ENCODE data around the gene ESRP2. TPM values are rescaled to one million over a fixed set of nuclear protein-coding genes. Genes with fewer than 3 reads are reported as not detected.

The ESRP2 gene
- total and polyA plus RNA-seq, 8 donors, result 20.1 to 45.5 (median 35.0) TPM

DNA sequence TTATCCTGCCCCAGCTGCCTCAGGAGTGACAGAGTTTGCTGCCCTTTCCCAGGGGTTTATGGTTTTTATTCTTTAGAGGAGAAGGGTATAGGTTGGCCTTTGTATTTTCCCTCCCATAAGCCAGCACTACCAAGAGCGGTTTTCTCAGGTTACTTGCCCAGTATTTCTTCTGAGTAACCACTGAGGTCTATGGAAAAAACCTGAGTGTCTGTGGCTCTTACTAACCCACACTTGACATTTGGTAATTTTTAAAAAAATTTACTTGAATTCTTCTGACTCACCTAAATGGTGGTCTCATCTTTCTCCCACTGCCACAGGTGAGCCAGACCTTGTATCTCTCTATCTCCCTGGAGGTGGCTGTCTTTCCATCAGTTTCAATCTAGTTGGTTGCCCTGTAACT is 34.4 kb upstream of the ESRP2 start:
- Histone ChIP-seq H3K4me3 (no peak overlapping the region), H3K36me3 (no peaks in the 10 kb centered on the region), H3K27ac (no peak overlapping the region), H3K27me3 (no peaks in the 10 kb centered on the region), H3K9me3 (no peaks in the 10 kb centered on the region), H3K4me1 (peaks cover 0 to 12% (median under 1%) of the 10 kb centered on the region in 3 donors)
- no peak for DNase-seq
- intact Hi-C loops (cut with DNase I), result no loop called here
- FAIRE-seq, result no peak
- WGBS, 2 donors, result 0% methylated on average over 1 of the region's 1 CpG
- TF ChIP-seq, protein P1, sequence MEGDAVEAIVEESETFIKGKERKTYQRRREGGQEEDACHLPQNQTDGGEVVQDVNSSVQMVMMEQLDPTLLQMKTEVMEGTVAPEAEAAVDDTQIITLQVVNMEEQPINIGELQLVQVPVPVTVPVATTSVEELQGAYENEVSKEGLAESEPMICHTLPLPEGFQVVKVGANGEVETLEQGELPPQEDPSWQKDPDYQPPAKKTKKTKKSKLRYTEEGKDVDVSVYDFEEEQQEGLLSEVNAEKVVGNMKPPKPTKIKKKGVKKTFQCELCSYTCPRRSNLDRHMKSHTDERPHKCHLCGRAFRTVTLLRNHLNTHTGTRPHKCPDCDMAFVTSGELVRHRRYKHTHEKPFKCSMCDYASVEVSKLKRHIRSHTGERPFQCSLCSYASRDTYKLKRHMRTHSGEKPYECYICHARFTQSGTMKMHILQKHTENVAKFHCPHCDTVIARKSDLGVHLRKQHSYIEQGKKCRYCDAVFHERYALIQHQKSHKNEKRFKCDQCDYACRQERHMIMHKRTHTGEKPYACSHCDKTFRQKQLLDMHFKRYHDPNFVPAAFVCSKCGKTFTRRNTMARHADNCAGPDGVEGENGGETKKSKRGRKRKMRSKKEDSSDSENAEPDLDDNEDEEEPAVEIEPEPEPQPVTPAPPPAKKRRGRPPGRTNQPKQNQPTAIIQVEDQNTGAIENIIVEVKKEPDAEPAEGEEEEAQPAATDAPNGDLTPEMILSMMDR (IDR thresholded peaks at IDR 0.05), result no peak
- ATAC-seq, result no peak

DNA sequence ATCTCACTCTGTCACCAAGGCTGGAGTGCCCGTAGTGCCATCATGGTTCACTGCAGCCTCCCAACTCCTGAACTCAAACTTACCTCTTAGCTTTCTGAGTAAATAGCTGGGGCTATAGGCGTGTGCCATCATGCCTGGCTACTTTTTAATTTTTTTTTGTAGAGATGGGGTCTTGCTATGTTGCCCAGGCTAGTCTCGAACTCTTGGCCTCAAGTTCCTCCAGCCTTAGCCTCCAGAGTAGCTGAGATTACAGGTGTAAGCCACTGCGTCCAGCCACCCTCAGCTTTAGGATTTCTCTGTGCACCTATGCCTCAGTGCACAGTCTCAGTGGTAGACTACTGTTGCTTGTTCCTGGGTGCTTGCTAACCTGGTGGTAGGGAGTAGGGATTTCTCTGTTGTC is 33.9 kb upstream of the ESRP2 start:
- Histone ChIP-seq H3K4me1 (peaks cover 0 to 13% (median 4%) of the 10 kb centered on the region in 3 donors), H3K4me3 (no peak overlapping the region), H3K27me3 (no peaks in the 10 kb centered on the region), H3K36me3 (no peaks in the 10 kb centered on the region), H3K27ac (no peak overlapping the region), H3K9me3 (no peaks in the 10 kb centered on the region)
- FAIRE-seq (no peak), ATAC-seq (no peak), DNase-seq (no peak)
- TF ChIP-seq, protein P1 (IDR thresholded peaks at IDR 0.05), result no peak
- WGBS, 2 donors, result 93 to 95% methylated on average over 4 of the region's 4 CpGs
- intact Hi-C loops (cut with DNase I), result no loop called here

DNA sequence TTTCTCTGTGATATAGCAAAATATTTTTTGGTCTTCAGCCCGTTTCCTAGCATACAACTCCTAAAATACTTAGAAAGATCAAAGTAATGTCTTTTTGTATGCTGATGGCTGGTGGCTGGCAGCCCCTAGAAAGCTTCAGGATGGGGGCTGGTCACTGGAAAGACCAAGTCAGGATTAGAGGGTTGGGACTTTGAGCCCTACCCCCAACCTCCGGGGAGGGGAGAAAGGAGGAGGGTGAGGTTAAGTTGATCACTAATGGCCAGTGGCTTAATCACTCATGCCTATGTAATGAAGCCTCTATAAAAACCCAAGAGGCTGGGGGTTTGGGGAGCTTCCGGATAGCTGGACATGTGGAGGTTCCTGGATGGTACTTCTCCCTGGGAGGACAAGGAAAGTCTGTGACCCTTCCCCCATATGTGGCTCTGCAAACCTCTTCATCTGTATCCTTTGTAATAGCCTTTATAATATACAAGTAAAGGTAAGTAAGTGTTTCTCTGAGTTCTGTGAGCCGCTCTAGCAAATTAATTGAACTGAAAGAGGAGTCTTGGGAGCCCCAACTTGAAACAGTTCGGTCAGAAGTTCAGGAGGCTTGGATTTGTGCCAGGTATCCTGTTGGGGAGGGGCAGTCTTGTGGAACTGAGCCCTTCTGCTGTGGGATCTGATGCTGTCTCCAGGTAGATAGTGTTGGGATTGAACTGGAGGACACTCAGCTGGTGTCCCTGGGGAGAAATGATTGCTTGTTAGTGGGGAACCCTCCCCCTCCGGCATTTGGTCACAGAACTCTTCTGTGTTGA is 31.9 kb upstream of the ESRP2 start:
- no peaks in the 10 kb centered on the region for H3K9me3 ChIP-seq
- intact Hi-C loops (cut with DNase I), result no loop called here
- no peak overlapping the region for H3K4me3 ChIP-seq
- no peaks in the 10 kb centered on the region for H3K27me3 ChIP-seq
- DNase-seq (no peak), FAIRE-seq (no peak), ATAC-seq (no peak)
- no peak overlapping the region for H3K27ac ChIP-seq
- WGBS, 2 donors, result 71 to 77% methylated on average over 6 of the region's 6 CpGs
- no peaks in the 10 kb centered on the region for H3K36me3 ChIP-seq
- H3K4me1 ChIP-seq, result peaks cover 0 to 13% (median 4%) of the 10 kb centered on the region in 3 donors
- TF ChIP-seq, protein P1 (IDR thresholded peaks at IDR 0.05), result no peak

DNA sequence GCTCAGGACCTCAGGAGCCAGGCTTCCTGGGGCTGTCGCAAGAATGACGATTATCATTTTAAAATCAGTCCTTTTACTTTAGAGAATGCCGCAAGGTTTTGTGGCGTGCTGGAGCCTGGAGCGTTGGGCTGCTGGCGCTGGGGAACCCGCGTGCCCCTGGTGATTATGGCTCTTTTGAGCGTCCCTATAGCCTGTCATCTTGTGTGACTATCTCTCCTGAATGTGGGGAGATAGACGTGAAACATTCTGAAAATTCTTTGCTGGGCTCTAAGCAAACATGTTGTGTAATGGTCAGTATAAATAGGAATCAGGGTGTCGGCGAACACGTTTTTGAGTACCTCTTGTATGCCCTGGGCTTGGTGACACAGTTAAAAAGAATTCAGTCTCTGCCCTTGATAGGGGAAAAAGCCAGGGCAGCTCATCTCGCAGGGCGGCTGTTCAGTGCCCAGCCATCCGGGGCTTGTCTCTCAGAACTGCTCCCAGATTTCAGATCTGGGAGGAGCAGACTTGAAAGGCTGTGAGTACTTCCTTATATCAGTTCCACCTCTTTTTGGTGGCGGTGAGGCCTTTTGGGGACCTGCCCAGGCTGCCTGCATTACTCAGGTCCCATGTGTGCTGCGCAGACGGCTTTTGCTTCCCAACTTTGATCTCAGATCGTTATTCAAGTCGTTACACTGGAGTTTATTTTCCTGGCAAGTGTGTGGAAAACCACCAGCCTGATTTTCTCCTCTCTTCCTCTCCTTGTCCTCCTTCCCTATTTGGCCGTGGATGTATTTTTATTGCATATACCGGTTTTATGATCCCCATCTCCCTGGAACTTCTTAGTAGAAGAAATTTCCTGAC is 29.4 kb upstream of the ESRP2 start:
- Histone ChIP-seq H3K36me3 (no peaks in the 10 kb centered on the region), H3K4me3 (peak overlapping the region; percentile 72 to 89 (median 82)), H3K27ac (peak overlapping the region; percentile 22 to 80 (median 66)), H3K27me3 (no peaks in the 10 kb centered on the region), H3K9me3 (no peaks in the 10 kb centered on the region), H3K4me1 (peaks cover 0 to 7% (median 4%) of the 10 kb centered on the region in 3 donors)
- intact Hi-C loops (cut with DNase I), result no loop called here
- 18 to 21% methylated on average over 23 of the region's 23 CpGs for WGBS, 2 donors
- TF ChIP-seq, protein P1 (IDR thresholded peaks at IDR 0.05), result no peak
- ATAC-seq (peak; percentile 18 to 49 (median 36)), FAIRE-seq (no peak), DNase-seq (no peak)

All from pancreas (tissue), 10 donors.